ENCODE measurements around the gene MSTN. TPM values are rescaled to one million over a fixed set of nuclear protein-coding genes. Genes with fewer than 3 reads are reported as not detected.

Gene MSTN
- total and polyA plus RNA-seq, 2 donors (not counting 3 experiments of a cell fraction or from before 2014, with no cell fraction given): 0.04 TPM; not detected in 1

- Histone ChIP-seq H3K27me3 (ENCODE audit: control insufficient read depth in 2 of 2, insufficient read depth in 2 of 2, low read length in 2 of 2) (peaks cover 2 to 3% of the 10 kb centered on the region in 2 experiments), H3K4me3 (replicated peaks in 1 of 3; ENCODE audit: insufficient read depth in 1 of 3, low read depth in 1 of 3, low read length in 3 of 3) (no peak overlapping the region), H3K4me1 (ENCODE audit: control insufficient read depth, extremely low read depth, insufficient read depth, low read length) (no peaks in the 10 kb centered on the region), H3K4me2 (ENCODE audit: insufficient read depth, low read length) (no peak overlapping the region), H4K20me1 (replicated peaks; ENCODE audit: control insufficient read depth, extremely low read depth, insufficient read depth, low read length) (no peaks in the 10 kb centered on the region), H3K9ac (replicated peaks; ENCODE audit: extremely low read depth, insufficient read depth, low read length) (no peak overlapping the region), H3K9me1 (replicated peaks; ENCODE audit: control insufficient read depth, extremely low read depth, insufficient read depth, low read length) (no peaks in the 10 kb centered on the region), H3K9me3 (replicated peaks; ENCODE audit: control insufficient read depth, insufficient read depth, low read length) (no peaks in the 10 kb centered on the region), H3K79me2 (ENCODE audit: control insufficient read depth, insufficient read depth, low read length) (no peaks in the 10 kb centered on the region), H3K27ac (ENCODE audit: insufficient read depth, low read depth, low read length) (no peak overlapping the region), H3K36me3 (ENCODE audit: control insufficient read depth in 2 of 2, extremely low read depth in 1 of 2, insufficient read depth in 2 of 2, low read length in 2 of 2) (no peaks in the 10 kb centered on the region), H2AFZ (ENCODE audit: low read depth, low read length) (no peak overlapping the region)
- no peak for FAIRE-seq
- BruUV-seq (replicated peaks): no TSS peak
- TF ChIP-seq MYC (IDR thresholded peaks at IDR 0.05; ENCODE audit: low read depth, low read length): no peak
- no peak for TF ChIP-seq EZH2 (IDR thresholded peaks at IDR 0.05; ENCODE audit: borderline replicate concordance, low read depth, low read length, severe bottlenecking)
- no peak for TF ChIP-seq POLR2AphosphoS5 (IDR thresholded peaks at IDR 0.05; ENCODE audit: insufficient read depth, low read depth, low read length)
- TF ChIP-seq GATA2 (IDR thresholded peaks at IDR 0.05; ENCODE audit: insufficient read depth, insufficient read length, low read depth, low read length): no peak
- ChIA-PET POLR2A (no interaction called here), CTCF (interaction anchor here (1.8 kb wide), 1 partner anchor 193 kb away, joined by 5 read pairs; no protein-coding TSS in a partner anchor)
- intact Hi-C loops (cut with micrococcal nuclease) (no loop called here), dilution Hi-C loops (cut with MboI; ENCODE audit: extremely low pct_ligation_motif_present, low sequenced_read_pairs) (no loop called here)
- DNase-seq (ENCODE audit: low read depth, low spot score): no peak
Measured at GRCh38 chr2:190084704-190085103, 22.2 kb upstream of the MSTN start.

DNA sequence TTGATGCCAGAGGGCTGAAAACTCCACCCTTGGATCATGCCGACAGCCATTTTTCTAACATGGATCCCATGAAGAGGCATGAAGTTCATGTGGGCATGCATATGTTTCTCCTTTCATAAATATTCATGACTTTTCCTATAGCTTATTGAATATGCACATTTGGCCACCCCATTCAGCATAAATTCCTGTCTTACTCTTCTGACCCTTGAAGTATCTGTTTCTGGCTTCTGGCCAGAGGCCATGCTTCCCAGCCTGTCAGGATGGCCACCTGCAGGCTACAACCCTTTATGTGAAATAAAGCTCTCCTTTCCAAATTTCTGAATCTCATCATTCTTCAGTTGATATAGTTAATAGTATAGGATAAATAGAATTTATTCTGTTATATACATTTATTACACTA lies 19.6 kb upstream of the MSTN start:
- Histone ChIP-seq H2AFZ (ENCODE audit: low read depth, low read length) (no peak overlapping the region), H3K4me1 (ENCODE audit: control insufficient read depth, extremely low read depth, insufficient read depth, low read length) (no peaks in the 10 kb centered on the region), H3K9ac (replicated peaks; ENCODE audit: extremely low read depth, insufficient read depth, low read length) (no peak overlapping the region), H4K20me1 (replicated peaks; ENCODE audit: control insufficient read depth, extremely low read depth, insufficient read depth, low read length) (no peaks in the 10 kb centered on the region), H3K36me3 (ENCODE audit: control insufficient read depth in 2 of 2, extremely low read depth in 1 of 2, insufficient read depth in 2 of 2, low read length in 2 of 2) (no peaks in the 10 kb centered on the region), H3K27me3 (ENCODE audit: control insufficient read depth in 2 of 2, insufficient read depth in 2 of 2, low read length in 2 of 2) (peaks cover 2 to 3% of the 10 kb centered on the region in 2 experiments), H3K9me1 (replicated peaks; ENCODE audit: control insufficient read depth, extremely low read depth, insufficient read depth, low read length) (no peaks in the 10 kb centered on the region), H3K27ac (ENCODE audit: insufficient read depth, low read depth, low read length) (no peak overlapping the region), H3K4me2 (ENCODE audit: insufficient read depth, low read length) (no peak overlapping the region), H3K9me3 (replicated peaks; ENCODE audit: control insufficient read depth, insufficient read depth, low read length) (no peaks in the 10 kb centered on the region), H3K4me3 (replicated peaks in 1 of 3; ENCODE audit: insufficient read depth in 1 of 3, low read depth in 1 of 3, low read length in 3 of 3) (no peak overlapping the region), H3K79me2 (ENCODE audit: control insufficient read depth, insufficient read depth, low read length) (no peaks in the 10 kb centered on the region)
- no peak for TF ChIP-seq JUN (IDR thresholded peaks at IDR 0.05; ENCODE audit: borderline replicate concordance, insufficient read depth, insufficient read length, low read depth)
- no peak for TF ChIP-seq POLR2AphosphoS5 (IDR thresholded peaks at IDR 0.05; ENCODE audit: insufficient read depth, low read depth, low read length)
- TF ChIP-seq CTCF (IDR thresholded peaks at IDR 0.05; ENCODE audit: extremely low read depth in 1 of 2, insufficient read depth in 1 of 2, low read depth in 1 of 2, low read length in 2 of 2): no peak
- no peak for TF ChIP-seq EZH2 (IDR thresholded peaks at IDR 0.05; ENCODE audit: borderline replicate concordance, low read depth, low read length, severe bottlenecking)
- no peak for TF ChIP-seq MYC (IDR thresholded peaks at IDR 0.05; ENCODE audit: low read depth, low read length)
- no peak for TF ChIP-seq POLR2A (IDR thresholded peaks at IDR 0.05; ENCODE audit: low read depth, low read length)
- TF ChIP-seq, protein P1, sequence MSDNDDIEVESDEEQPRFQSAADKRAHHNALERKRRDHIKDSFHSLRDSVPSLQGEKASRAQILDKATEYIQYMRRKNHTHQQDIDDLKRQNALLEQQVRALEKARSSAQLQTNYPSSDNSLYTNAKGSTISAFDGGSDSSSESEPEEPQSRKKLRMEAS (IDR thresholded peaks at IDR 0.05; ENCODE audit: insufficient read depth, insufficient read length): no peak
- no peak for TF ChIP-seq GATA2 (IDR thresholded peaks at IDR 0.05; ENCODE audit: insufficient read depth, insufficient read length, low read depth, low read length)
- no peak for TF ChIP-seq FOS (IDR thresholded peaks at IDR 0.05; ENCODE audit: borderline replicate concordance, insufficient read depth, low read length)
- dilution Hi-C loops (cut with MboI; ENCODE audit: extremely low pct_ligation_motif_present, low sequenced_read_pairs): no loop called here
- FAIRE-seq (no peak), DNase-seq (ENCODE audit: low read depth, low spot score) (no peak)
- ChIA-PET POLR2A (no interaction called here), CTCF (interaction anchor here (1.8 to 2.0 kb wide), 3 partner anchors 58 to 421 kb away, joined by 4 to 6 read pairs (median 5); no protein-coding TSS in a partner anchor)
- BruUV-seq (replicated peaks): no TSS peak
- intact Hi-C loops (cut with micrococcal nuclease): no loop called here

Measured in endothelial cell of umbilical vein (primary cell).